Trophoblast cell (in vitro differentiated cells and primary cell): ENCODE measurements around the gene CHORDC1. TPM values are rescaled to one million over a fixed set of nuclear protein-coding genes. Genes with fewer than 3 reads are reported as not detected.

Experiments
- DNase-seq, 2 donors: peaks; one replicate each; pipeline ENCODE4 v3.0.0-alpha.2; 2016
- H2AFZ ChIP-seq: 2 replicates; pipeline ENCODE4 v1.6.1; 2013; ENCODE audit warnings: low read length, moderate library complexity, mild to moderate bottlenecking; ENCODE audit not compliant: insufficient read depth, poor library complexity
- H2AK5ac ChIP-seq: 2 replicates; pipeline ENCODE4 v1.6.1; 2013; ENCODE audit warnings: mild to moderate bottlenecking, low read length
- H2BK120ac ChIP-seq: 2 replicates; pipeline ENCODE4 v1.6.1; 2013; ENCODE audit warnings: low read length, mild to moderate bottlenecking, moderate library complexity; ENCODE audit not compliant: insufficient read depth, poor library complexity
- H2BK12ac ChIP-seq: 2 replicates; pipeline ENCODE4 v1.6.1; 2013; ENCODE audit warnings: mild to moderate bottlenecking, low read length, moderate library complexity
- H2BK5ac ChIP-seq: 2 replicates; pipeline ENCODE4 v1.6.1; 2013; ENCODE audit warnings: low read length, low read depth, moderate library complexity, mild to moderate bottlenecking; ENCODE audit not compliant: poor library complexity
- H3K14ac ChIP-seq: 2 replicates; pipeline ENCODE4 v1.6.1; 2013; ENCODE audit warnings: mild to moderate bottlenecking, low read length
- H3K18ac ChIP-seq: 2 replicates; pipeline ENCODE4 v1.6.1; 2013; ENCODE audit warnings: mild to moderate bottlenecking, low read length
- H3K23ac ChIP-seq: 2 replicates; pipeline ENCODE4 v1.6.1; 2013; ENCODE audit warnings: low read length
- H3K27ac ChIP-seq: 2 replicates; pipeline ENCODE4 v1.5.1; 2013; ENCODE audit warnings: low read depth, mild to moderate bottlenecking, inconsistent platforms, low read length, moderate library complexity
- H3K27me3 ChIP-seq: 2 replicates; pipeline ENCODE4 v1.6.1; 2013; ENCODE audit warnings: inconsistent platforms, mild to moderate bottlenecking, low read length, moderate library complexity; ENCODE audit not compliant: insufficient read depth
- H3K36me3 ChIP-seq, 2 experiments: 1 replicate in 1 of 2; 2 replicates in 1 of 2; pipeline ENCODE4 v1.6.1; 2013; ENCODE audit warnings: low read length in 2 of 2, mild to moderate bottlenecking in 2 of 2, moderate library complexity in 1 of 2; ENCODE audit not compliant: insufficient read depth in 2 of 2, control insufficient read depth in 1 of 2
- H3K4ac ChIP-seq: 2 replicates; pipeline ENCODE4 v1.6.1; 2013; ENCODE audit warnings: low read depth, mild to moderate bottlenecking, low read length, moderate library complexity
- H3K4me1 ChIP-seq, 2 experiments: 1 replicate in 1 of 2; 2 replicates in 1 of 2; pipeline ENCODE4 v1.6.1; 2013; ENCODE audit warnings: low read length in 2 of 2, mild to moderate bottlenecking in 2 of 2, moderate library complexity in 1 of 2; ENCODE audit not compliant: insufficient read depth in 2 of 2, control insufficient read depth in 1 of 2
- H3K4me2 ChIP-seq: 2 replicates; pipeline ENCODE4 v1.6.1; 2013; ENCODE audit warnings: inconsistent platforms, mild to moderate bottlenecking, low read length, moderate library complexity
- H3K4me3 ChIP-seq: 2 replicates; pipeline ENCODE4 v1.5.1; 2013; ENCODE audit warnings: mild to moderate bottlenecking, low read depth, low read length, inconsistent platforms
- H3K79me1 ChIP-seq: one replicate; pipeline ENCODE4 v1.6.1; 2013; ENCODE audit warnings: low read length
- H3K79me2 ChIP-seq: 2 replicates; pipeline ENCODE4 v1.6.1; 2013; ENCODE audit warnings: low read length, mild to moderate bottlenecking; ENCODE audit not compliant: control insufficient read depth, insufficient read depth, poor library complexity
- H3K9ac ChIP-seq: 2 replicates; pipeline ENCODE4 v1.6.1; 2013; ENCODE audit warnings: mild to moderate bottlenecking, low read length
- H3K9me3 ChIP-seq: 2 replicates; pipeline ENCODE4 v1.6.1; 2013; ENCODE audit warnings: low read depth, mild to moderate bottlenecking, control low read depth, inconsistent platforms, low read length; ENCODE audit not compliant: insufficient read depth
- H4K12ac ChIP-seq: 2 replicates; pipeline ENCODE4 v1.6.1; 2013; ENCODE audit warnings: low read depth, mild to moderate bottlenecking, low read length, moderate library complexity
- H4K8ac ChIP-seq: 2 replicates; pipeline ENCODE4 v1.6.1; 2013; ENCODE audit warnings: low read depth, mild to moderate bottlenecking, low read length, moderate library complexity
- H4K91ac ChIP-seq: one replicate; pipeline ENCODE4 v1.6.1; 2013; ENCODE audit warnings: low read depth, mild to moderate bottlenecking, low read length, moderate library complexity
- WGBS: extraction: QIAGEN DNeasy Blood & Tissue Kit; methylation state at CpG from one replicate; pipeline ENCODE4 v1.1.7; 2013; ENCODE audit warnings: missing lambda C conversion rate; ENCODE audit not compliant: insufficient read length, insufficient coverage; ENCODE audit errors: extremely low coverage; 5-methylcytosine and 5-hydroxymethylcytosine counted together
- polyA plus RNA-seq: library from polyadenylated mRNA; stranded (reverse); fragments of 200-250 nt; gene quantifications from 2 replicates; pipeline ENCODE4 v1.2.3, GENCODE V29; 2013

Gene CHORDC1
- polyA plus RNA-seq: 35.5 and 35.6 TPM in 2 replicates

GRCh38 chr11:90222459-90223247, at the start of gene CHORDC1:
CHORDC1 (minus strand) TSS chr11:90223049; CDS start chr11:90222954, 95 bp downstream.
- Histone ChIP-seq H4K12ac (peak within 1 kb of the TSS; percentile 89), H3K79me2 (peaks cover 15% of the 10 kb centered on the region), H3K4me2 (peak within 1 kb of the TSS; percentile 63), H3K36me3 (peaks cover 0 to 2% of the 10 kb centered on the region in 2 experiments), H3K18ac (peak within 1 kb of the TSS; percentile 82), H3K79me1 (peaks cover 6% of the 10 kb centered on the region), H2AK5ac (peak within 1 kb of the TSS; percentile 83), H3K4ac (peak within 1 kb of the TSS; percentile 95), H2BK120ac (peak within 1 kb of the TSS; percentile 80), H3K4me3 (peak within 1 kb of the TSS; percentile 90), H4K8ac (peak within 1 kb of the TSS; percentile 86), H3K14ac (peak within 1 kb of the TSS; percentile 81), H3K9me3 (no peaks in the 10 kb centered on the region), H2BK12ac (no peak within 1 kb of the TSS), H3K27me3 (no peaks in the 10 kb centered on the region), H4K91ac (peak within 1 kb of the TSS; percentile 96), H2AFZ (peak within 1 kb of the TSS; percentile 40), H3K27ac (peak within 1 kb of the TSS; percentile 60), H3K9ac (peak within 1 kb of the TSS; percentile 55), H3K23ac (no peak within 1 kb of the TSS), H3K4me1 (peaks cover 2 to 3% of the 10 kb centered on the region in 2 experiments), H2BK5ac (no peak within 1 kb of the TSS)
- WGBS: no CpG with 5 or more reads among the region's 71 CpGs
- DNase-seq: peak; percentile 78 to 96

GRCh38 chr11:90257158-90257525, 34.3 kb upstream of the CHORDC1 start:
- Histone ChIP-seq H3K79me1 (no peaks in the 10 kb centered on the region), H3K36me3 (no peaks in the 10 kb centered on the region), H2BK5ac (no peak overlapping the region), H2BK12ac (no peak overlapping the region), H2AFZ (no peak overlapping the region), H3K9me3 (no peaks in the 10 kb centered on the region), H4K91ac (no peak overlapping the region), H3K18ac (no peak overlapping the region), H3K4me2 (no peak overlapping the region), H3K27ac (no peak overlapping the region), H3K23ac (no peak overlapping the region), H4K8ac (no peak overlapping the region), H4K12ac (no peak overlapping the region), H3K4ac (no peak overlapping the region), H3K79me2 (no peaks in the 10 kb centered on the region), H3K4me1 (no peaks in the 10 kb centered on the region), H3K9ac (no peak overlapping the region), H2BK120ac (no peak overlapping the region), H3K27me3 (no peaks in the 10 kb centered on the region), H3K4me3 (no peak overlapping the region), H3K14ac (no peak overlapping the region), H2AK5ac (no peak overlapping the region)
- DNase-seq: no peak
- WGBS: no CpG with 5 or more reads among the region's 1 CpG

GRCh38 chr11:90256404-90257157, 33.7 kb upstream of the CHORDC1 start:
- no peaks in the 10 kb centered on the region for H3K27me3 ChIP-seq
- no peak overlapping the region for H2AK5ac ChIP-seq
- no peaks in the 10 kb centered on the region for H3K79me2 ChIP-seq
- H3K79me1 ChIP-seq: no peaks in the 10 kb centered on the region
- no peak overlapping the region for H3K4me2 ChIP-seq
- H3K4ac ChIP-seq: no peak overlapping the region
- H3K36me3 ChIP-seq: no peaks in the 10 kb centered on the region
- H3K4me1 ChIP-seq: no peaks in the 10 kb centered on the region
- no peak overlapping the region for H3K23ac ChIP-seq
- H3K27ac ChIP-seq: no peak overlapping the region
- H3K18ac ChIP-seq: no peak overlapping the region
- H2AFZ ChIP-seq: no peak overlapping the region
- H2BK120ac ChIP-seq: no peak overlapping the region
- no CpG with 5 or more reads among the region's 8 CpGs for WGBS
- no peak overlapping the region for H4K8ac ChIP-seq
- no peak overlapping the region for H3K14ac ChIP-seq
- H3K4me3 ChIP-seq: peak overlapping the region; percentile 23
- H2BK5ac ChIP-seq: no peak overlapping the region
- no peak overlapping the region for H4K91ac ChIP-seq
- DNase-seq: no peak
- no peak overlapping the region for H4K12ac ChIP-seq
- no peak overlapping the region for H2BK12ac ChIP-seq
- no peak overlapping the region for H3K9ac ChIP-seq
- no peaks in the 10 kb centered on the region for H3K9me3 ChIP-seq

- DNase-seq: no peak
- WGBS: no CpG with 5 or more reads among the region's 2 CpGs
Measured at GRCh38 chr11:90254065-90254464, 31.2 kb upstream of the CHORDC1 start.

More at GRCh38 chr11:90254065-90254464, 31.2 kb upstream of the CHORDC1 start:
- Histone ChIP-seq H2AFZ (no peak overlapping the region), H3K27ac (no peak overlapping the region), H3K14ac (no peak overlapping the region), H3K18ac (no peak overlapping the region), H2AK5ac (no peak overlapping the region), H3K79me1 (no peaks in the 10 kb centered on the region), H3K4ac (no peak overlapping the region), H4K8ac (no peak overlapping the region), H3K36me3 (no peaks in the 10 kb centered on the region), H3K9me3 (no peaks in the 10 kb centered on the region), H3K23ac (no peak overlapping the region), H4K12ac (no peak overlapping the region), H3K79me2 (no peaks in the 10 kb centered on the region), H3K9ac (no peak overlapping the region), H2BK5ac (no peak overlapping the region), H3K4me1 (no peaks in the 10 kb centered on the region), H3K4me2 (no peak overlapping the region), H2BK120ac (no peak overlapping the region), H3K4me3 (no peak overlapping the region), H3K27me3 (no peaks in the 10 kb centered on the region), H2BK12ac (no peak overlapping the region), H4K91ac (no peak overlapping the region)
